GM21529 (cell line): ENCODE data around the gene AMIGO1.

Source experiments
- ATAC-seq: cut with Tn5 transposase; IDR thresholded peaks from one replicate; pipeline ENCODE4 v1.9.1; 2021; ENCODE audit not compliant: unreplicated experiment

The AMIGO1 gene

GRCh38 chr1:109457819-109458218 is 51.7 kb downstream of the AMIGO1 start:
- ATAC-seq, result no peak

- ATAC-seq, result no peak
Measured at GRCh38 chr1:109454497-109455133, 54.9 kb downstream of the AMIGO1 start.
